GM12891 (cell line): ENCODE results near the gene ZNF512.

Experiments used
- POLR2A ChIP-seq: IDR thresholded peaks from 2 replicates; pipeline ENCODE4 v1.6.1; 2011; ENCODE audit warnings: low read depth, low read length, control low read depth
- POLR2AphosphoS5 ChIP-seq: IDR thresholded peaks from 2 replicates; pipeline ENCODE4 v1.6.1; 2011; ENCODE audit warnings: low read depth, low read length, control low read depth
- SPI1 ChIP-seq: IDR thresholded peaks from 2 replicates; pipeline ENCODE4 v1.6.1; 2011; ENCODE audit warnings: low read depth, low read length, control low read depth
- TAF1 ChIP-seq: IDR thresholded peaks from 2 replicates; pipeline ENCODE4 v1.6.1; 2011; ENCODE audit warnings: low read depth, low read length, control low read depth

DNA sequence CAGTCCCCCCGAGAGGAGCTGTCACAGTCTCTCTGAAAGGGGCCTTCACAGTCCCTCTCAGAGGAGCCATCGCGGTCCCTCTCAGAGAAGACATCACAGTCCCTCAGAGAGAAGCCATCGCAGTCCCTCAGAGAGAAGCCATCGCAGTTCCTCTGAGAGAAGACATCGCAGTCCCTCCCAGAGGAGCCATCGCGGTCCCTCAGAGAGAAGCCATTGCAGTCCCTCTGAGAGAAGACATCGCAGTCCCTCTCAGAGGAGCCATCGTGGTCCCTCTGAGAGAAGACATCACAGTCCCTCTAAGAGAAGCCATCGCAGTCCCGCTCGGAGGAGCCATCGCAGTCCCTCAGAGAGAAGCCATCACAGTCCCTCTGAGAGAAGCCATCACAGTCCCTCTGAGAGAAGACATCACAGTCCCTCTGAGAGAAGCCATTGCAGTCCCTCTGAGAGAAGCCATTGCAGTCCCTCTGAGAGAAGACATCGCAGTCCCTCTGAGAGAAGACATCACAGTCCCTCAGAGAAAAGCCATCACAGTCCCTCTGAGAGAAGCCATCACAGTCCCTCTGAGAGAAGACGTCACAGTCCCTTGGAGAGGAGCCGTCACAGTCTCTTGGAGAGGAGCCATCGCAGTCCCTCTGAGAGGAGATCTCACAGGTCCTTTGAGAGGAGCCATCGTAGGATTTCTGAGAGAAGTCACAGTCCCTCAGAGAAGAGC lies 1.3 kb upstream of the ZNF512 start:
- TF ChIP-seq TAF1 (no peak), POLR2AphosphoS5 (no peak), POLR2A (no peak), SPI1 (no peak)
